Measurements from ENCODE around the gene KDM8. TPM values are rescaled to one million over a fixed set of nuclear protein-coding genes. Genes with fewer than 3 reads are reported as not detected.

Gene KDM8
- total and polyA plus RNA-seq, 4 donors = 4.6 to 198 (median 97.7) TPM

DNA sequence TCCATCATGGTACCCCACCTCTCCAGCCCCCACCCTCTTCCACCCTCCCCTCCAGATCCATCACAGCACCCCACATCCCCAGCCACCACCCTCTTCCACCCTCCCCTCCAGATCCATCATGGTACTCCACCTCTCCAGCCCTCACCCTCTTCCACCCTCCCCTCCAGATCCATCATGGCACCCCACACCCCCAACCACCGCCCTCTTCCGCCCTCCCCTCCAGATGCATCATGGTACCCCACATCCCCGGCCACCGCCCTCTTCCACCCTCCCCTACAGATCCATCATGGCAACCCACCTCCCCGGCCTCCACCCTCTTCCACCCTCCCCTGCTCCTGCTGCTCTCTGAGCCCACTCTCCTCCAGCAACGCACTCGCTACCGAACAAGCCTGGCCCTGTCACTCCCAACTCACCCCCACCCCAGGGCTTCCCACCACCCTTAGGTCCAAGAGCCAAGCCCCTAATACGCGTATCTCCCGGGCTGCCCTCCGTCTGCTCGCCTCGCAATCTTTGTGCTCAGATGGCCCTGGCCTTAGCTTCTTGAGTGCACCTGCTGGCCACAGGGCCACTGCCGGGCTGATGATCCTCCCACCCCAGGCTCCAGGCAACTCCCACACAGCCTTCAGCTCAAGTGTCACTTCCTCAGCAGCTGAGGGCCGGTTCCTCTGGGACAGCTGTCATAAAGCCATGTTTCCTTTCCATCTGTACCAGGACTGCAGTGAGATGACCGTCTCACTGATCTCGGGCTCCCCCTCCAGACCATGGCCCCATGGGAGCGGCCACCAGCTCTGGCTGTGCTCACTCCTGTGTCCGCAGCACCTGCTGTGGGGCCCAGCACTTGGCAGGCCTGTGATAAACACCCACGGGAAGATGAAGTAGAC lies 25.5 kb downstream of the KDM8 start:
- H3K27me3 ChIP-seq (ENCODE audit: control insufficient read depth in 4 of 4, insufficient read depth in 4 of 4, low read length in 3 of 4) = no peaks in the 10 kb centered on the region
- H3K36me3 ChIP-seq (ENCODE audit: control insufficient read depth in 4 of 4, insufficient read depth in 3 of 4, low read depth in 1 of 4, low read length in 3 of 4) = peaks cover 0 to 10% (median 5%) of the 10 kb centered on the region in 4 donors
- no peak for DNase-seq (ENCODE audit: low spot score)
- H3K4me3 ChIP-seq (ENCODE audit: low read depth in 1 of 3, low read length in 3 of 3) = no peak overlapping the region
- no peak for TF ChIP-seq SP1 (IDR thresholded peaks at IDR 0.05)
- TF ChIP-seq FOXA1 (IDR thresholded peaks at IDR 0.05) = no peak
- no peak for TF ChIP-seq EGR1 (IDR thresholded peaks at IDR 0.05; ENCODE audit: low read depth in 2 of 2)
- no peak for TF ChIP-seq RXRA (IDR thresholded peaks at IDR 0.05)
- TF ChIP-seq TAF1 (conservative IDR thresholded peaks at IDR 0.05) = no peak
- TF ChIP-seq FOXA2 (IDR thresholded peaks at IDR 0.05) = no peak
- TF ChIP-seq JUND (IDR thresholded peaks at IDR 0.05) = no peak
- TF ChIP-seq NR2F2 (IDR thresholded peaks at IDR 0.05) = no peak
- no peak for TF ChIP-seq RAD21 (IDR thresholded peaks at IDR 0.05)
- TF ChIP-seq, protein P1, sequence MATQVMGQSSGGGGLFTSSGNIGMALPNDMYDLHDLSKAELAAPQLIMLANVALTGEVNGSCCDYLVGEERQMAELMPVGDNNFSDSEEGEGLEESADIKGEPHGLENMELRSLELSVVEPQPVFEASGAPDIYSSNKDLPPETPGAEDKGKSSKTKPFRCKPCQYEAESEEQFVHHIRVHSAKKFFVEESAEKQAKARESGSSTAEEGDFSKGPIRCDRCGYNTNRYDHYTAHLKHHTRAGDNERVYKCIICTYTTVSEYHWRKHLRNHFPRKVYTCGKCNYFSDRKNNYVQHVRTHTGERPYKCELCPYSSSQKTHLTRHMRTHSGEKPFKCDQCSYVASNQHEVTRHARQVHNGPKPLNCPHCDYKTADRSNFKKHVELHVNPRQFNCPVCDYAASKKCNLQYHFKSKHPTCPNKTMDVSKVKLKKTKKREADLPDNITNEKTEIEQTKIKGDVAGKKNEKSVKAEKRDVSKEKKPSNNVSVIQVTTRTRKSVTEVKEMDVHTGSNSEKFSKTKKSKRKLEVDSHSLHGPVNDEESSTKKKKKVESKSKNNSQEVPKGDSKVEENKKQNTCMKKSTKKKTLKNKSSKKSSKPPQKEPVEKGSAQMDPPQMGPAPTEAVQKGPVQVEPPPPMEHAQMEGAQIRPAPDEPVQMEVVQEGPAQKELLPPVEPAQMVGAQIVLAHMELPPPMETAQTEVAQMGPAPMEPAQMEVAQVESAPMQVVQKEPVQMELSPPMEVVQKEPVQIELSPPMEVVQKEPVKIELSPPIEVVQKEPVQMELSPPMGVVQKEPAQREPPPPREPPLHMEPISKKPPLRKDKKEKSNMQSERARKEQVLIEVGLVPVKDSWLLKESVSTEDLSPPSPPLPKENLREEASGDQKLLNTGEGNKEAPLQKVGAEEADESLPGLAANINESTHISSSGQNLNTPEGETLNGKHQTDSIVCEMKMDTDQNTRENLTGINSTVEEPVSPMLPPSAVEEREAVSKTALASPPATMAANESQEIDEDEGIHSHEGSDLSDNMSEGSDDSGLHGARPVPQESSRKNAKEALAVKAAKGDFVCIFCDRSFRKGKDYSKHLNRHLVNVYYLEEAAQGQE (IDR thresholded peaks at IDR 0.05) = no peak
- TF ChIP-seq, protein P2, sequence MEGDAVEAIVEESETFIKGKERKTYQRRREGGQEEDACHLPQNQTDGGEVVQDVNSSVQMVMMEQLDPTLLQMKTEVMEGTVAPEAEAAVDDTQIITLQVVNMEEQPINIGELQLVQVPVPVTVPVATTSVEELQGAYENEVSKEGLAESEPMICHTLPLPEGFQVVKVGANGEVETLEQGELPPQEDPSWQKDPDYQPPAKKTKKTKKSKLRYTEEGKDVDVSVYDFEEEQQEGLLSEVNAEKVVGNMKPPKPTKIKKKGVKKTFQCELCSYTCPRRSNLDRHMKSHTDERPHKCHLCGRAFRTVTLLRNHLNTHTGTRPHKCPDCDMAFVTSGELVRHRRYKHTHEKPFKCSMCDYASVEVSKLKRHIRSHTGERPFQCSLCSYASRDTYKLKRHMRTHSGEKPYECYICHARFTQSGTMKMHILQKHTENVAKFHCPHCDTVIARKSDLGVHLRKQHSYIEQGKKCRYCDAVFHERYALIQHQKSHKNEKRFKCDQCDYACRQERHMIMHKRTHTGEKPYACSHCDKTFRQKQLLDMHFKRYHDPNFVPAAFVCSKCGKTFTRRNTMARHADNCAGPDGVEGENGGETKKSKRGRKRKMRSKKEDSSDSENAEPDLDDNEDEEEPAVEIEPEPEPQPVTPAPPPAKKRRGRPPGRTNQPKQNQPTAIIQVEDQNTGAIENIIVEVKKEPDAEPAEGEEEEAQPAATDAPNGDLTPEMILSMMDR (IDR thresholded peaks at IDR 0.05; ENCODE audit: low read depth, low read length, missing input control) = no peak
- TF ChIP-seq HNF4G (IDR thresholded peaks at IDR 0.05) = no peak
- TF ChIP-seq, protein P3, sequence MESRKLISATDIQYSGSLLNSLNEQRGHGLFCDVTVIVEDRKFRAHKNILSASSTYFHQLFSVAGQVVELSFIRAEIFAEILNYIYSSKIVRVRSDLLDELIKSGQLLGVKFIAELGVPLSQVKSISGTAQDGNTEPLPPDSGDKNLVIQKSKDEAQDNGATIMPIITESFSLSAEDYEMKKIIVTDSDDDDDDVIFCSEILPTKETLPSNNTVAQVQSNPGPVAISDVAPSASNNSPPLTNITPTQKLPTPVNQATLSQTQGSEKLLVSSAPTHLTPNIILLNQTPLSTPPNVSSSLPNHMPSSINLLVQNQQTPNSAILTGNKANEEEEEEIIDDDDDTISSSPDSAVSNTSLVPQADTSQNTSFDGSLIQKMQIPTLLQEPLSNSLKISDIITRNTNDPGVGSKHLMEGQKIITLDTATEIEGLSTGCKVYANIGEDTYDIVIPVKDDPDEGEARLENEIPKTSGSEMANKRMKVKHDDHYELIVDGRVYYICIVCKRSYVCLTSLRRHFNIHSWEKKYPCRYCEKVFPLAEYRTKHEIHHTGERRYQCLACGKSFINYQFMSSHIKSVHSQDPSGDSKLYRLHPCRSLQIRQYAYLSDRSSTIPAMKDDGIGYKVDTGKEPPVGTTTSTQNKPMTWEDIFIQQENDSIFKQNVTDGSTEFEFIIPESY (IDR thresholded peaks at IDR 0.05) = no peak
- TF ChIP-seq, protein P4, sequence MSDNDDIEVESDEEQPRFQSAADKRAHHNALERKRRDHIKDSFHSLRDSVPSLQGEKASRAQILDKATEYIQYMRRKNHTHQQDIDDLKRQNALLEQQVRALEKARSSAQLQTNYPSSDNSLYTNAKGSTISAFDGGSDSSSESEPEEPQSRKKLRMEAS (IDR thresholded peaks at IDR 0.05) = no peak
- TF ChIP-seq GABPA (IDR thresholded peaks at IDR 0.05 in 1 of 2, conservative IDR thresholded peaks at IDR 0.05 in 1 of 2) = no peak
- no peak for TF ChIP-seq YY1 (IDR thresholded peaks at IDR 0.05)
- TF ChIP-seq, protein P5, sequence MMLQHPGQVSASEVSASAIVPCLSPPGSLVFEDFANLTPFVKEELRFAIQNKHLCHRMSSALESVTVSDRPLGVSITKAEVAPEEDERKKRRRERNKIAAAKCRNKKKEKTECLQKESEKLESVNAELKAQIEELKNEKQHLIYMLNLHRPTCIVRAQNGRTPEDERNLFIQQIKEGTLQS (IDR thresholded peaks at IDR 0.05) = no peak
- TF ChIP-seq HNF4A (conservative IDR thresholded peaks at IDR 0.05) = no peak
- H3K4me1 ChIP-seq (ENCODE audit: control insufficient read depth in 4 of 4, insufficient read depth in 4 of 4, low read length in 3 of 4) = peaks cover 0 to 23% (median 13%) of the 10 kb centered on the region in 4 donors
- WGBS = 90% methylated on average over 21 of the region's 21 CpGs
- H3K9ac ChIP-seq (ENCODE audit: low read depth in 1 of 2, low read length in 2 of 2) = no peak overlapping the region
- no peaks in the 10 kb centered on the region for H3K9me3 ChIP-seq (ENCODE audit: control insufficient read depth in 4 of 4, low read length in 3 of 4)
- no peak overlapping the region for H3K27ac ChIP-seq (ENCODE audit: low read depth in 1 of 2, low read length in 2 of 2)
